Naive thymus-derived CD4-positive, alpha-beta T cell (primary cell): Measurements from ENCODE around the gene OR8G5. TPM values are rescaled to one million over a fixed set of nuclear protein-coding genes. Genes with fewer than 3 reads are reported as not detected.

ENCODE experiments used
- ATAC-seq: fragments of 150-1000 bp; cut with Tn5 transposase; 2 replicates; pipeline ENCODE4 v1.10.0; 2021; ENCODE audit warnings: mild to moderate bottlenecking, moderate library complexity
- CTCF ChIA-PET: fragments of 350-600 bp; sonication (Branson Sonifier 250); formaldehyde crosslinking; loops from one replicate; lab custom pipeline; 2021; ENCODE audit warnings: antibody characterized with exemption; lab: Charles Lee
- POLR2A ChIA-PET: fragments of 350-600 bp; sonication (Branson Sonifier 250); formaldehyde crosslinking; loops from one replicate; lab custom pipeline; 2021; ENCODE audit warnings: antibody characterized with exemption, inconsistent platforms; lab: Charles Lee
- DNase-seq, 9 donors: peaks; one replicate each; pipeline versions ENCODE4 v3.0.0 to v3.0.0-alpha.2; 2020 to 2022; ENCODE audit warnings: mixed read lengths in 1 of 9
- H3K27ac ChIP-seq: one replicate; pipeline ENCODE4 v1.7.0; 2013; ENCODE audit warnings: mild to moderate bottlenecking, low read depth, low read length, moderate library complexity
- H3K27me3 ChIP-seq, 2 donors: one replicate each; pipeline ENCODE4 v1.7.0; 2013; ENCODE audit warnings: low read length in 2 of 2, mild to moderate bottlenecking in 2 of 2, moderate library complexity in 2 of 2; ENCODE audit not compliant: control insufficient read depth in 2 of 2, insufficient read depth in 2 of 2
- H3K36me3 ChIP-seq, 3 experiments: 1 replicate in 2 of 3; 2 replicates in 1 of 3; pipeline ENCODE4 v1.7.0; 2013; ENCODE audit warnings: low read length in 3 of 3, mild to moderate bottlenecking in 3 of 3, moderate library complexity in 1 of 3; ENCODE audit not compliant: insufficient read depth in 3 of 3, control insufficient read depth in 2 of 3
- H3K4me1 ChIP-seq, 2 donors: one replicate each; pipeline ENCODE4 v1.7.0; 2013; ENCODE audit warnings: low read length in 2 of 2, mild to moderate bottlenecking in 2 of 2, moderate library complexity in 1 of 2; ENCODE audit not compliant: control insufficient read depth in 2 of 2, insufficient read depth in 2 of 2
- H3K4me3 ChIP-seq: 2 replicates; pipeline ENCODE4 v1.7.0; 2013; ENCODE audit warnings: mild to moderate bottlenecking, low read length
- H3K9me3 ChIP-seq, 3 experiments: 1 replicate in 2 of 3; 2 replicates in 1 of 3; pipeline ENCODE4 v1.7.0; 2013; ENCODE audit warnings: low read length in 3 of 3; ENCODE audit not compliant: control insufficient read depth in 2 of 3
- H3K27ac Mint-ChIP-seq, 9 donors: one replicate each; pipeline ENCODE4 v1.8.0; 2020 to 2022; ENCODE audit warnings: mixed read lengths in 9 of 9, mild to moderate bottlenecking in 8 of 9, moderate library complexity in 5 of 9, inconsistent platforms in 2 of 9
- H3K27me3 Mint-ChIP-seq, 5 donors: one replicate each; pipeline ENCODE4 v1.8.0; 2021 to 2022; ENCODE audit warnings: mixed read lengths in 5 of 5, mild to moderate bottlenecking in 1 of 5
- H3K36me3 Mint-ChIP-seq, 5 donors: one replicate each; pipeline ENCODE4 v1.8.0; 2020 to 2022; ENCODE audit warnings: mixed read lengths in 5 of 5, mild to moderate bottlenecking in 3 of 5, inconsistent platforms in 1 of 5
- H3K4me1 Mint-ChIP-seq, 7 donors: one replicate each; pipeline ENCODE4 v1.8.0; 2020 to 2022; ENCODE audit warnings: mixed read lengths in 7 of 7, mild to moderate bottlenecking in 3 of 7, inconsistent platforms in 1 of 7
- H3K4me3 Mint-ChIP-seq, 10 donors: one replicate each; pipeline ENCODE4 v1.8.0; 2020 to 2022; ENCODE audit warnings: mild to moderate bottlenecking in 10 of 10, mixed read lengths in 10 of 10, moderate library complexity in 6 of 10, inconsistent platforms in 2 of 10
- H3K9me3 Mint-ChIP-seq, 11 donors: one replicate each; pipeline ENCODE4 v1.8.0; 2020 to 2022; ENCODE audit warnings: mixed read lengths in 11 of 11, mild to moderate bottlenecking in 4 of 11, inconsistent platforms in 1 of 11, moderate library complexity in 1 of 11
- intact Hi-C, 2 donors: fragments of 100-400 bp; cut with micrococcal nuclease; formaldehyde crosslinking; loops; one replicate each; pipeline ENCODE4 v1.15.1; 2023
- polyA plus RNA-seq, 2 donors: library from polyadenylated mRNA; unstranded; fragments of 300-500 nt; fragmentation: Illumina TruSeq; gene quantifications; one replicate each; pipeline ENCODE4 v1.2.3, GENCODE V29; 2021
- total RNA-seq, 6 experiments: library from RNA in 5 of 6; stranded (reverse) in 5 of 6; gene quantifications; 1 replicate in 5 of 6; 2 replicates in 1 of 6; pipeline ENCODE4 v1.2.3 and lab custom pipeline; 2021 to 2026

Gene OR8G5
- total and polyA plus RNA-seq, 7 experiments from 2014 or later = not detected

DNA sequence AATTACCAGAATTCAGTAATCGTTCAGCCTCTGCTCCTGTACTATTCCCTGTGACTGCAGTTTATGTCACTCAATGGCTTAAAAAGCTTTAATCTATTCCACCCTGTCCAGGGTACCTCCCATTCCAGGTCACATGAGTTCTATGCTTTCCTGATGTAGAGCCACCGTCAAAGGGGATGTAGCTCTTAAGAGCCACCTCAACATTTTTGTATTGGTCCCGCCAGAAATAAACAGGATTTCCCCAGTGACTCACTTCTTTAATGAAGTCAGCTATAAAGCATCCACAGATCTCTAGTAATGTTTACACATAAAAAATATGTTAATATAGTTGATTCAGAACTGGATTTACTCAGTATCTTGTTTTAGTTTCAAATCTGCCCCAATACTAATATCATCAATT is 58.9 kb downstream of the OR8G5 start:
- intact Hi-C loops = no loop called here
- Histone ChIP-seq H3K4me1 (no peaks in the 10 kb centered on the region), H3K27ac (no peak overlapping the region), H3K9me3 (no peaks in the 10 kb centered on the region), H3K36me3 (no peaks in the 10 kb centered on the region), H3K4me3 (no peak overlapping the region), H3K27me3 (no peaks in the 10 kb centered on the region)
- CTCF ChIA-PET = no interaction called here
- H3K27ac Mint-ChIP-seq = no peak overlapping the region
- POLR2A ChIA-PET = no interaction called here
- H3K27me3 Mint-ChIP-seq = peaks cover 5 to 18% (median 7%) of the 10 kb centered on the region in 5 donors
- ATAC-seq = no peak
- DNase-seq = no peak
- H3K9me3 Mint-ChIP-seq = peaks cover 0 to 2% (median 0%) of the 10 kb centered on the region in 11 donors
- no peaks in the 10 kb centered on the region for H3K4me1 Mint-ChIP-seq
- no peak overlapping the region for H3K4me3 Mint-ChIP-seq
- no peaks in the 10 kb centered on the region for H3K36me3 Mint-ChIP-seq

Other genes with a start within 250 kb of the OR8G5 start
- not detected for gene OR10G4, start 243.4 kb upstream of the OR8G5 start, total RNA-seq
- not detected for gene OR10G4, start 243.4 kb upstream of the OR8G5 start, polyA plus RNA-seq
- not detected for gene OR10G9, start 233.4 kb upstream of the OR8G5 start, total RNA-seq
- gene OR10G9, start 233.4 kb upstream of the OR8G5 start, polyA plus RNA-seq = not detected
- not detected for gene OR10G8, start 229.6 kb upstream of the OR8G5 start, total RNA-seq
- not detected for gene OR10G8, start 229.6 kb upstream of the OR8G5 start, polyA plus RNA-seq
- not detected for gene OR10G7, start 215.1 kb upstream of the OR8G5 start, total RNA-seq
- gene OR10G7, start 215.1 kb upstream of the OR8G5 start, polyA plus RNA-seq = not detected
- 10 to 100 TPM in 1 of 5 experiments, 1 to 10 TPM in 4; 5.2 to 10.2 (median 8.3) TPM for gene VWA5A, start 140.9 kb upstream of the OR8G5 start, total RNA-seq
- 10 to 100 TPM; 10.8 to 11.7 TPM for gene VWA5A, start 140.9 kb upstream of the OR8G5 start, polyA plus RNA-seq
- gene OR10D3, start 73.0 kb upstream of the OR8G5 start, total RNA-seq = not detected
- not detected for gene OR10D3, start 73.0 kb upstream of the OR8G5 start, polyA plus RNA-seq
- not detected for gene OR8G1, start 15.3 kb upstream of the OR8G5 start, total RNA-seq
- not detected for gene OR8G1, start 15.3 kb upstream of the OR8G5 start, polyA plus RNA-seq
- gene OR8D1, start 57.6 kb downstream of the OR8G5 start, total RNA-seq = not detected
- gene OR8D1, start 57.6 kb downstream of the OR8G5 start, polyA plus RNA-seq = not detected
- not detected for gene OR8D2, start 63.8 kb downstream of the OR8G5 start, total RNA-seq
- not detected for gene OR8D2, start 63.8 kb downstream of the OR8G5 start, polyA plus RNA-seq
- gene OR8B2, start 128.1 kb downstream of the OR8G5 start, total RNA-seq = not detected
- gene OR8B2, start 128.1 kb downstream of the OR8G5 start, polyA plus RNA-seq = not detected
- gene OR8B3, start 142.6 kb downstream of the OR8G5 start, total RNA-seq = not detected
- not detected for gene OR8B3, start 142.6 kb downstream of the OR8G5 start, polyA plus RNA-seq
- gene OR8B4, start 168.5 kb downstream of the OR8G5 start, total RNA-seq = not detected
- gene OR8B4, start 168.5 kb downstream of the OR8G5 start, polyA plus RNA-seq = not detected
- not detected for gene OR8B8, start 189.3 kb downstream of the OR8G5 start, total RNA-seq
- not detected for gene OR8B8, start 189.3 kb downstream of the OR8G5 start, polyA plus RNA-seq